ENCODE data around the gene SLC2A9.

GRCh38 chr4:10005632-10006031 is 15.7 kb downstream of the SLC2A9 start:
- no peak for TF ChIP-seq CTCF (IDR thresholded peaks at IDR 0.05)
- TF ChIP-seq POLR2A (IDR thresholded peaks at IDR 0.05): no peak
- no peak for TF ChIP-seq POLR2AphosphoS5 (IDR thresholded peaks at IDR 0.05)
